Superior temporal gyrus (tissue), 1 donor: ENCODE results near the gene TSACC.
"Not testable (repeated sequence)": the region's sequence is repeated elsewhere in the genome, so short reads cannot be mapped to it uniquely, and the experiment has no call there.

ENCODE experiments used
- DNase-seq: peaks from one replicate; pipeline ENCODE4 v3.0.0-alpha.2; 2016; ENCODE audit errors: extremely low spot score

Gene TSACC

GRCh38 chr1:156346636-156347035 is 8.3 kb downstream of the TSACC start:
- no peak for DNase-seq

- DNase-seq = no peak
Observed at GRCh38 chr1:156347331-156347730, 9.0 kb downstream of the TSACC start.

GRCh38 chr1:156352481-156352880 is 14.2 kb downstream of the TSACC start:
- DNase-seq = not testable (repeated sequence)

- no peak for DNase-seq
Observed at GRCh38 chr1:156356262-156356874, 18.0 kb downstream of the TSACC start.

GRCh38 chr1:156356875-156357534 is 18.7 kb downstream of the TSACC start:
- DNase-seq = peak; percentile 47

GRCh38 chr1:156357977-156358376 is 19.7 kb downstream of the TSACC start:
- DNase-seq = no peak

GRCh38 chr1:156358641-156359040 is 20.3 kb downstream of the TSACC start:
- no peak for DNase-seq

GRCh38 chr1:156359249-156359648 is 20.9 kb downstream of the TSACC start:
- no peak for DNase-seq

- no peak for DNase-seq
Observed at GRCh38 chr1:156359973-156360372, 21.6 kb downstream of the TSACC start.

- no peak for DNase-seq
Observed at GRCh38 chr1:156360534-156360933, 22.2 kb downstream of the TSACC start.

- DNase-seq = no peak
Observed at GRCh38 chr1:156365754-156366153, 27.4 kb downstream of the TSACC start.

- DNase-seq = no peak
Observed at GRCh38 chr1:156366378-156367166, 28.2 kb downstream of the TSACC start.

GRCh38 chr1:156367383-156368156 is 29.2 kb downstream of the TSACC start:
- no peak for DNase-seq

- no peak for DNase-seq
Observed at GRCh38 chr1:156368157-156368658, 29.9 kb downstream of the TSACC start.

GRCh38 chr1:156368889-156369684 is 30.8 kb downstream of the TSACC start, which contains the start of gene RHBG:
Gene RHBG, plus strand, starts transcription at chr1:156369211. Its CDS starts 39 bp downstream, at chr1:156369250.
- DNase-seq = no peak

- DNase-seq = not testable (repeated sequence)
Observed at GRCh38 chr1:156369685-156370286, 31.5 kb downstream of the TSACC start.

- DNase-seq = no peak
Observed at GRCh38 chr1:156371553-156372264, 33.4 kb downstream of the TSACC start.

- DNase-seq = no peak
Observed at GRCh38 chr1:156372265-156372586, 33.9 kb downstream of the TSACC start.

- DNase-seq = no peak
Observed at GRCh38 chr1:156372876-156373275, 34.5 kb downstream of the TSACC start.

GRCh38 chr1:156373546-156373945 is 35.2 kb downstream of the TSACC start:
- no peak for DNase-seq
